ENCODE measurements around the gene CREBRF.

GRCh38 chr5:173055042-173055721 is 970 bp upstream of the CREBRF start:
- no peak for TF ChIP-seq CTCF (IDR thresholded peaks at IDR 0.05)
- no peak for TF ChIP-seq EZH2 (IDR thresholded peaks at IDR 0.05; ENCODE audit: borderline replicate concordance, insufficient read depth, low read depth, low read length, poor library complexity, severe bottlenecking)

Data from B cell (primary cell).